ENCODE results near the gene BBS5.

Gene BBS5

DNA sequence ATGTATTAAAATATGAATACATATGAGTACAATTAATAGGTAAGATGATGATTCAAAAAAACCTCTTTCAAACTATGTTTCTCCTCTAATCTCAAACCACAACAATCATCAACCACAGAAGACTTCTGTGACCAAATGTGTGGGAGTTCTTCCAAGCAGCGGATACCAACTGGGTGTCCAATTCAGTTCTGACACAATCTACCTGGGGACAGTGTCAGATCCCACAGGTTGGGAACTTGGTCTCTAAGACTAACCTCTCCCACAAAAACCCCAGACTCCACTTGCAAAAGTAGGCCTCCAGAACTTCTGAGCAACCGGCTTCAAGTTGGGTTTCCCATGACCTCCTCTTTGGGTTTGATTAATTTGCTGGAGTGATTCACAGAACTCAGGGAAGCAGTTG, 67.5 kb downstream of the BBS5 start:
- no peak for DNase-seq (ENCODE audit: low read depth)

Measured in fibroblast of the conjunctiva (primary cell).